Fibroblast of lung (primary cell): Measurements from ENCODE around the gene C16orf82.

Source experiments
- EZH2 ChIP-seq: IDR thresholded peaks from 2 replicates; pipeline ENCODE4 v1.5.1; 2012; ENCODE audit warnings: low read length, control low read depth, mild to moderate bottlenecking; ENCODE audit errors: missing control alignments
- TF ChIP-seq, protein P1 (sequence below), 2 donors: IDR thresholded peaks in 1 of 2; conservative IDR thresholded peaks in 1 of 2; 1 replicate in 1 of 2; 2 replicates in 1 of 2; pipeline ENCODE4 v1.5.1; 2011 to 2012; ENCODE audit warnings: low read length in 2 of 2, control low read depth in 1 of 2, inconsistent platforms in 1 of 2, low read depth in 1 of 2, mild to moderate bottlenecking in 1 of 2

DNA sequence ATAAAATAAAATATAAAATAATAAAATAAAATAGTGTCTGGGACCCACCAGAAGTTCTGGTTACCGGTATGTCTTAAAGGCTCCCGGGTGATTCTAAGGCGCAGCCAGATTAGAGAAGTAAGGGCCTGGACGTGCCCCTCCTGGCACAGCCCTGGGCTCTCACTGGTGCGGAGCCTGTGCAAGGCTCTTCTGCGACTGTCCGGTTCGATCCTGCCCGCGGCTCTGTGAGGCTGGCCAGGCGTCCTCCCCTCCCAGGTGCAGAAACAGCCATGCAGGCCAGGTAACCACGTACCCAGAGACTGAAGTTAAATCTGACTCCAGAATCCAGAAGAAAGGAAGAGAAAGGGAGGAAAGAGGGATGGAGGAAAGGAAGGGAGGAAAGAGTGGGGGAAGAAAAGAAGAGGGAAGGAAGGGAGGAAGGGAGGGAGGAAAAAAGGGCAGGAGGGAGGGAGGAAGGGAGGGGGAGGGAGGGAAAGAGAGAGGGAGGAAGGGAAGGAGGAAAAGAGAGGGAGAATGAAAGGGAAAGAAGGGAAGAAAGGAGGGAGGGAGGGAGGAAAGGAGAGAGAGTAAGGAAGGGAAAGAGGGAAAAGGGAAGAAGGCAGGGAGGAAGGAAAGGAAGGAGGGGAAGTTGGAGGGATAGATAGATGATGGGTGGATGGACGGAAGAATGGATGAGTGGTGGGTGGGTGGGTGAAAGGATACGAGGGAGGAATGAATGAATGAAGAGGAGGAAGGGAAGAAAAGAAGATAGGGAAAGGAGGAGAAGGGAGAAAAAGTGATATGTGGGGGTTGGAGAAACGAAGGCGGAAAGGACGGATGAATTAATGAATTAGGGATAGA is 42.3 kb downstream of the C16orf82 start:
- TF ChIP-seq, protein P1, sequence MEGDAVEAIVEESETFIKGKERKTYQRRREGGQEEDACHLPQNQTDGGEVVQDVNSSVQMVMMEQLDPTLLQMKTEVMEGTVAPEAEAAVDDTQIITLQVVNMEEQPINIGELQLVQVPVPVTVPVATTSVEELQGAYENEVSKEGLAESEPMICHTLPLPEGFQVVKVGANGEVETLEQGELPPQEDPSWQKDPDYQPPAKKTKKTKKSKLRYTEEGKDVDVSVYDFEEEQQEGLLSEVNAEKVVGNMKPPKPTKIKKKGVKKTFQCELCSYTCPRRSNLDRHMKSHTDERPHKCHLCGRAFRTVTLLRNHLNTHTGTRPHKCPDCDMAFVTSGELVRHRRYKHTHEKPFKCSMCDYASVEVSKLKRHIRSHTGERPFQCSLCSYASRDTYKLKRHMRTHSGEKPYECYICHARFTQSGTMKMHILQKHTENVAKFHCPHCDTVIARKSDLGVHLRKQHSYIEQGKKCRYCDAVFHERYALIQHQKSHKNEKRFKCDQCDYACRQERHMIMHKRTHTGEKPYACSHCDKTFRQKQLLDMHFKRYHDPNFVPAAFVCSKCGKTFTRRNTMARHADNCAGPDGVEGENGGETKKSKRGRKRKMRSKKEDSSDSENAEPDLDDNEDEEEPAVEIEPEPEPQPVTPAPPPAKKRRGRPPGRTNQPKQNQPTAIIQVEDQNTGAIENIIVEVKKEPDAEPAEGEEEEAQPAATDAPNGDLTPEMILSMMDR (conservative IDR thresholded peaks at IDR 0.05 in 1 of 2, IDR thresholded peaks at IDR 0.05 in 1 of 2; ENCODE audit: low read depth in 1 of 2, low read length in 2 of 2): no peak
- TF ChIP-seq EZH2: no peak
